GM10266 (cell line): ENCODE data around the gene NCL.

Source experiments
- DNase-seq: peaks from one replicate; pipeline ENCODE4 v3.0.0; 2012; ENCODE audit errors: extremely low spot score
- CTCF ChIP-seq: IDR thresholded peaks from 2 replicates; pipeline ENCODE4 v1.5.1; 2012; ENCODE audit warnings: mild to moderate bottlenecking, low read depth; ENCODE audit not compliant: control insufficient read depth, insufficient read depth; ENCODE audit errors: missing control alignments

The NCL gene

GRCh38 chr2:231425811-231426703 lies 38.2 kb downstream of the NCL start:
- TF ChIP-seq CTCF: no peak
- DNase-seq: no peak

GRCh38 chr2:231425291-231425810 lies 38.9 kb downstream of the NCL start:
- no peak for DNase-seq
- no peak for TF ChIP-seq CTCF

- TF ChIP-seq CTCF: no peak
- DNase-seq: no peak
Observed at GRCh38 chr2:231423176-231423575, 41.1 kb downstream of the NCL start.

GRCh38 chr2:231422056-231422455 lies 42.2 kb downstream of the NCL start:
- no peak for DNase-seq
- TF ChIP-seq CTCF: no peak

GRCh38 chr2:231421051-231421580 lies 43.2 kb downstream of the NCL start:
- no peak for TF ChIP-seq CTCF
- no peak for DNase-seq

GRCh38 chr2:231418820-231419640 lies 45.3 kb downstream of the NCL start:
- no peak for TF ChIP-seq CTCF
- no peak for DNase-seq
